OCI-LY7 (cell line): ENCODE data around the gene NOB1.

ENCODE experiments used
- EZH2phosphoT487 ChIP-seq: fragments of 200-600 bp; sonication (generic); IDR thresholded peaks from 2 replicates; pipeline ENCODE4 v1.6.1; 2018; ENCODE audit warnings: low read depth, borderline replicate concordance, mild to moderate bottlenecking, mixed run types, antibody characterized with exemption, low read length, moderate library complexity, mixed read lengths
- TF ChIP-seq, protein P1 (sequence below): fragments of 200-600 bp; sonication (generic); conservative IDR thresholded peaks from 2 replicates; pipeline ENCODE4 v1.5.1; 2014; ENCODE audit warnings: mild to moderate bottlenecking, antibody characterized with exemption, low read length, moderate library complexity, mixed read lengths

GRCh38 chr16:69712914-69713581, 41.7 kb downstream of the NOB1 start:
- TF ChIP-seq, protein P1, sequence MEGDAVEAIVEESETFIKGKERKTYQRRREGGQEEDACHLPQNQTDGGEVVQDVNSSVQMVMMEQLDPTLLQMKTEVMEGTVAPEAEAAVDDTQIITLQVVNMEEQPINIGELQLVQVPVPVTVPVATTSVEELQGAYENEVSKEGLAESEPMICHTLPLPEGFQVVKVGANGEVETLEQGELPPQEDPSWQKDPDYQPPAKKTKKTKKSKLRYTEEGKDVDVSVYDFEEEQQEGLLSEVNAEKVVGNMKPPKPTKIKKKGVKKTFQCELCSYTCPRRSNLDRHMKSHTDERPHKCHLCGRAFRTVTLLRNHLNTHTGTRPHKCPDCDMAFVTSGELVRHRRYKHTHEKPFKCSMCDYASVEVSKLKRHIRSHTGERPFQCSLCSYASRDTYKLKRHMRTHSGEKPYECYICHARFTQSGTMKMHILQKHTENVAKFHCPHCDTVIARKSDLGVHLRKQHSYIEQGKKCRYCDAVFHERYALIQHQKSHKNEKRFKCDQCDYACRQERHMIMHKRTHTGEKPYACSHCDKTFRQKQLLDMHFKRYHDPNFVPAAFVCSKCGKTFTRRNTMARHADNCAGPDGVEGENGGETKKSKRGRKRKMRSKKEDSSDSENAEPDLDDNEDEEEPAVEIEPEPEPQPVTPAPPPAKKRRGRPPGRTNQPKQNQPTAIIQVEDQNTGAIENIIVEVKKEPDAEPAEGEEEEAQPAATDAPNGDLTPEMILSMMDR = no peak
- no peak for TF ChIP-seq EZH2phosphoT487
